DMS114 treated with DMSO at 0.1 percent for 48 hours (cell line): ENCODE measurements around the gene CD1C.
"Not testable (repeated sequence)": the region's sequence is repeated elsewhere in the genome, so short reads cannot be mapped to it uniquely, and the experiment has no call there.

ENCODE experiments used
- DNase-seq: peaks from one replicate; lab custom pipeline; 2025; ENCODE audit not compliant: unreplicated experiment; lab: John Stamatoyannopoulos, UW

CD1C gene

GRCh38 chr1:158328426-158328825 is 38.7 kb downstream of the CD1C start:
- DNase-seq = no peak

DNA sequence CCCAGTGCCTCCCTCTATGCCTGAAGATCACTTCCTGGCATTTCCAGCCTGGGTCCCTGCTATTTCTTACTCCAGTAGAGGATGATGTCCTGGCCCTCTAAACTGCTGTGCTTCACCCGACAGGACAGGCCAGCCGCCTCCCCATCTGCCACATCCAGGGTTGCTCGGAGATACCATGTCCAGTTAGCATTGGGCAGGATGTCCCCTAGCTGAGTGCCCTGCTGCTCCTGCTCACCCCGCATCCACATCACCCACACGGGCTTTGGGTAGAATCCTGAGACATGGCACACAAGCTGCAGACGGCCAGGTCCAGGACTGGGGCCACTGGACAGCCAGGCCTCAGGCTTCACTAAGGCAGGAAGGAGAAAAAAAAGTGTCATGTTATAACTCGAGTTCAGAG is 39.6 kb downstream of the CD1C start:
- no peak for DNase-seq

- no peak for DNase-seq
Measured at GRCh38 chr1:158329733-158330132, 40.0 kb downstream of the CD1C start.

- DNase-seq = no peak
Measured at GRCh38 chr1:158330391-158331105, 40.8 kb downstream of the CD1C start.

DNA sequence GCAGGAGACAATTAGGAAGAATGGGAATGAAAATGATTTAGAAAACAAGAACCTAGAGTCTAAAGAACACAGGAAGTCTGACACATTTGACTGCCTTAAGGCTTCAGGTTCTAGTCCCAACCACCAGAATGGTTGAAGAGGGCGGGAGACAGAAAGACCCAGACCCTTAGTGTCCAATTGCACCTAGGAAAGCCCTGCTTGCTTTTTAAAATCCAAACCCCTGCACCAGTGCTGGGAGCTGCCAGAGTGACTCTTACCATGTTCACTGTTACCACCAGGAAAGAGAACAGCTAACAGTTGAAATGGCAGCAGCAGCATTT is 41.3 kb downstream of the CD1C start:
- no peak for DNase-seq

DNA sequence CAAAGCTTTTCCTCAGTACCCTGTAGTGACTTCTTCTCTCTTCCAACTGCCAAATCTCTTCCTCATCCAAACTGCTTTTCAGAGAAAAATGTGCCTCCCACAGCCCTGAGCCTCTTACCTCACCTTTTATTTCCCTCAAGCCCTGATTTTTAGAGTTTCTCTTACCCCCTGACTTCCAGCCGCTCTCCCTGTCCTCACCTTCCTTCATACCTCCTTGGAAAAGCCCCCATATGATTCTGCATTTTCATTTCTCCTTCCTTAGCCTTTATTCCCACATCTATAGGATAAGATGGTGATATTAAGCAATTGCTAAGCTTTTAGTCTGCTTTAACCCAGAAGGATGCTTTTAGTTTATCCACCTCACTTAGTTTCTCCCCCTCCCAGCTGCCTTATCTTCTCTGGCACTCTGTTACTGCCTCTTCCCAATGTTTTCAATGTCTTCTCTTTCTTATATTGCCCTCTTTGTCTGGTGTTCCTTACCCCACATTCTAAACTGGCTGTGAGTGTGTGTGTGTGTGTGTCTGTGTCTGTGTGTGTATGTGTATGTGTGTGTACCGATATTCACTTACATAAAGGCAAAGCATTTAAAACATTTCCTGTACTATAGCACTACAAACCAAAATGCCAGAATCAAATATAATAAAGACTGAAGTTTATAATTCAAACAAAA is 41.9 kb downstream of the CD1C start, which contains the start of gene CD1B:
CD1B (minus strand) TSS at position 51 of the 670 bp plus-strand sequence. CDS start 108 bp downstream, outside the sequence.
- DNase-seq = no peak

DNA sequence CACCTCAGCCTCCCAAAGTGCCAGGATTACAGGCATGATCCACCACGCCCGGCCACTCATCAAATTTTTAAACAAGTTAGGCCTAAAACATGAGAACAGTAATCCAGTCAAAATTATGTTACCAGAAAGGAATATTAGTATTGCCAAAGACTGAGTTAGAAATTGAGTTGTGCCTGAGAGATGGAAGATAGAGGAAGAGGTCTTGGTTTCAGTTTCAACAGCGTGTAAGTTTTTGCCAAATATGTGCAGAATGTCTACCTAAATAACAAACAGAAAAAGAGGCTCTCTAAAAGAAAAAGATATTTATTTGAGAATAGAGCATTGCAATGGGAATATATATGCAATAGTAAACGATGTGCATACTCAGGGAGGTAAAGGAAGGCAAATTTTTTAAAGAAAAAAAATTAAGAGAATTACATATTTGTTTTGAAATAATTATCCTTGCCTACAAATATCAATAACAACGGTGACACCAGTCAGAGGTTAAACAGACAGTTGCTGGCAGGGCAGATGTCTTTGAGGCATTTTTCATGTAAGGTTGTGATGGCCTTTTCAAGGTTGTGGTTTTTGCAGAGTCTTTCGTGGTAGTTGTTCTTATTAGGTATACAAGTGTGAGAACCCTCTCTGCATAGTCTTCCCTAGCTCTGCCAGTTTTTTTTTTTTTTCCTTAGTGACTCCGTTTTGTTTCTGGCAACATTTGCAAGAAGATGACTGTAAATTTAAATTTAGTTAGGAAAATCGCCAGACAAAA is 43.9 kb downstream of the CD1C start:
- DNase-seq = no peak

GRCh38 chr1:158334526-158335212 is 44.9 kb downstream of the CD1C start:
- DNase-seq = no peak

GRCh38 chr1:158335213-158335532 is 45.5 kb downstream of the CD1C start:
- DNase-seq = no peak

DNA sequence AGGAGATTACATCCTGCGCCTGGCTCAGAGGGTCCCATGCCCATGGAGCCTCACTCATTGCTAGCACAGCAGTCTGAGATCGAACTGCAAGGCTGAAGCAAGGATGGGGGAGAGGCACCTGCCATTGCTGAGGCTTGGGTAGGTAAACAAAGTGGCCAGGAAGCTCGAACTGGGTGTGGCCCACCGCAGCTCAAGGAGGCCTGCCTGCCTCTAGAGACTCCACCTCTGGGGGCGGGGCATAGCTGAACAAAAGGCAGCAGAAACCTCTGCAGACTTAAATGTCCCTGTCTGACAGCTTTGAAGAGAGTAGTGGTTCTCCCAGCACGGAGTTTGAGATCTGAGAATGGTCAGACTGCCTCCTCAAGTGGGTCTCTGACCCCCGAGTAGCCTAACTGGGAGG is 46.7 kb downstream of the CD1C start:
- DNase-seq = not testable (repeated sequence)
